NCI-H82 (cell line): ENCODE data around the gene CACNA2D1.

Experiments used
- DNase-seq: peaks from one replicate; lab custom pipeline; 2025; lab: John Stamatoyannopoulos, UW

Gene CACNA2D1

GRCh38 chr7:82109288-82109687, 334.3 kb downstream of the CACNA2D1 start:
- no peak for DNase-seq

GRCh38 chr7:82106201-82106600, 337.4 kb downstream of the CACNA2D1 start:
- DNase-seq: no peak

- DNase-seq: no peak
These were observed 338.1 kb downstream of the CACNA2D1 start for GRCh38 chr7:82105463-82105862.

GRCh38 chr7:82098414-82098813, 345.2 kb downstream of the CACNA2D1 start:
- DNase-seq: no peak

GRCh38 chr7:82091126-82091684, 352.4 kb downstream of the CACNA2D1 start:
- peak; percentile 99 for DNase-seq

- DNase-seq: no peak
These were observed 356.5 kb downstream of the CACNA2D1 start for GRCh38 chr7:82087099-82087498.

- no peak for DNase-seq
These were observed 358.5 kb downstream of the CACNA2D1 start for GRCh38 chr7:82085116-82085515.

GRCh38 chr7:82081644-82082224, 361.8 kb downstream of the CACNA2D1 start:
- no peak for DNase-seq

GRCh38 chr7:82080254-82080927, 363.2 kb downstream of the CACNA2D1 start:
- no peak for DNase-seq

- no peak for DNase-seq
These were observed 364.1 kb downstream of the CACNA2D1 start for GRCh38 chr7:82079527-82079926.

GRCh38 chr7:82078807-82079206, 364.8 kb downstream of the CACNA2D1 start:
- no peak for DNase-seq

GRCh38 chr7:82071468-82071867, 372.1 kb downstream of the CACNA2D1 start:
- no peak for DNase-seq

GRCh38 chr7:82067628-82068264, 375.8 kb downstream of the CACNA2D1 start:
- no peak for DNase-seq

- no peak for DNase-seq
These were observed 386.1 kb downstream of the CACNA2D1 start for GRCh38 chr7:82057476-82057875.

- DNase-seq: no peak
These were observed 387.3 kb downstream of the CACNA2D1 start for GRCh38 chr7:82056282-82056681.

- DNase-seq: no peak
These were observed 389.0 kb downstream of the CACNA2D1 start for GRCh38 chr7:82054544-82054943.

GRCh38 chr7:82053453-82054032, 390.0 kb downstream of the CACNA2D1 start:
- DNase-seq: no peak

GRCh38 chr7:82051601-82052000, 392.0 kb downstream of the CACNA2D1 start:
- peak; percentile 92 for DNase-seq

- peak; percentile 49 for DNase-seq
These were observed 392.8 kb downstream of the CACNA2D1 start for GRCh38 chr7:82050792-82051191.

GRCh38 chr7:82049891-82050533, 393.6 kb downstream of the CACNA2D1 start:
- DNase-seq: no peak

- DNase-seq: peak; percentile 30
These were observed 394.1 kb downstream of the CACNA2D1 start for GRCh38 chr7:82049442-82049841.

- DNase-seq: peak; percentile 72
These were observed 399.0 kb downstream of the CACNA2D1 start for GRCh38 chr7:82044497-82045080.
